NOMO-1 treated with dmso at 0.1 percent for 144 hours (cell line): ENCODE results near the gene CEP295NL.
"Not testable (repeated sequence)": the region's sequence is repeated elsewhere in the genome, so short reads cannot be mapped to it uniquely, and the experiment has no call there.

Experiments
- DNase-seq: peaks from one replicate; lab custom pipeline; 2025; ENCODE audit not compliant: unreplicated experiment; lab: John Stamatoyannopoulos, UW

The CEP295NL gene

DNA sequence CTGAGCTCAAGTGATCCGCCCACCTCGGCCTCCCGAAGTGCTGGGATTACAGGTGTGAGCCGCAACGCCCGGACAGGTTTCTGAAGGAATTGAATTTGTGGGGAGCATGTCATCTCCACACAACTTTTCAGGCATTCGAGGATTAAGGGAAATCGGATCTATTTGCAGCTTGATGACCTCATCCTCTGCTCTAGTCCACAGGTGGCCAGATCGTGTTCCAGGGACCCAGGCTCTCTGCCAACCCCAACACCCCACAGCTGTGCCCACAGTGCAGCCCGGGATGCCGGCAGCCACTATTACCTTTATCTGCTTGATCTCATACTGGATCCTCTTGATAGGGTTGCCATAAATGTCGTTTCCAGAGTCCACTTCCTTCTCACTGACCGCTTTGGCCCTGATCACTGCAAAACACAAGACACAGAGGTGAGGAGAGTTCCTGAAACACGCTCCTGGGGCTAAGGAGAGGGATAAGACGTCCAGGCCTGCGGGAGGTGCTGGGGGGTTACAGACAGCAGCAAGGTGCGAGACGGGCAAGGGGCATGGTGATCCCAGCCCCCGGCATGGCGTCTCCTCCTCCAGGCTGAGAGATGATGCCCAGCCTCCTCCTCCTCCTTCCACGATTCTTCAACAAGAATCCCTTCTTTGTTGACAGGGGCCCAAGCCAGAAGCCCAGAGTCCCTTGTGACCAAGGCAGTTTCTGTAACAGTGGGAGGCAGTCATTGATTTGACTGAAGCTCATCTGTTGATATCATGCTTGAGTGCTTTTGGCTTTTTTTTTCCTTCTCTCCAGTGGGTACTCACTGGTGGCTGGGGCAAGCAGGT is 29.3 kb downstream of the CEP295NL start:
- no peak for DNase-seq

GRCh38 chr17:78872486-78872885 is 30.5 kb downstream of the CEP295NL start:
- DNase-seq: no peak

DNA sequence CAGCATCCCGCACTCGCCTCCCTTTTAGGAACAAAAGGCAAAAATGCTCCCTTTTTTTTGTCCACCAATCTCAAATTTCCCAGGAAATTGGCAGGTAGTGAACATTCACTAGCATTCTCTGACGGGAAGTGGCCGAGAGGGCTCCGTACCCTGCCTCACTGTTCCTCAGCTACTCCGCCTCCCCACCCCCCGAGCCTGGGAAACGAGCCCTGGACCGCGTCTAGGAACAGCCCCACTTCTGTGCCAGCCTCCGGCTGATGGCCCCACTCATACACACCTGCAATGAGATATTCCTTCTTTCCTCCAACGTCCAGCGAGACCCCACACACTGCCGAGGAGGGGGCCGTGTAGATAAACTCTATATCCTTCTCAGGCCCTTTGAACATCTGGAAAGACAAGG is 32.4 kb downstream of the CEP295NL start:
- DNase-seq: no peak

- DNase-seq: no peak
Observed at GRCh38 chr17:78868391-78868790, 34.6 kb downstream of the CEP295NL start.

GRCh38 chr17:78867046-78867445 is 36.0 kb downstream of the CEP295NL start:
- DNase-seq: not testable (repeated sequence)

GRCh38 chr17:78865682-78866390 is 37.2 kb downstream of the CEP295NL start:
- DNase-seq: no peak

DNA sequence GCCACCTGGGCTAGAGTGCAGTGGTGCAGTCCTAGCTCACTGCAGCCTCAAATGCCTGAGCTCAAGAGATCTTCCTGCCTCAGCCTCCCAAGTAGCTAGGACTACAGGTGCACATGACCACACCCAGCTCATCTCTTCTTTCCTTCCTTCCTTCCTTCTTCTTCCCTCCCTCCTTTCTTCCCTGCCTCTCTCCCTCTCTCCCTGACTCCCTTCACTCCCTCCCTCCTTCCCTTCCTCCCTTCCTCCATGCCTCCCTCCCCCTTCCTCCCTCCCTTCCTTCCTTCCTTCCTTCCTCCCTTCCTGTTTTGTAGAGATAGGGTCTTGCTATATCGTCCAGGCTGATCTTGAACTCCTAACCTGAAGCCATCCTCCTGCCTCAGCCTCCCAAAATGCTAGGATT is 38.9 kb downstream of the CEP295NL start:
- DNase-seq: no peak

- DNase-seq: peak; percentile 53
Observed at GRCh38 chr17:78862073-78863023, 40.7 kb downstream of the CEP295NL start.

DNA sequence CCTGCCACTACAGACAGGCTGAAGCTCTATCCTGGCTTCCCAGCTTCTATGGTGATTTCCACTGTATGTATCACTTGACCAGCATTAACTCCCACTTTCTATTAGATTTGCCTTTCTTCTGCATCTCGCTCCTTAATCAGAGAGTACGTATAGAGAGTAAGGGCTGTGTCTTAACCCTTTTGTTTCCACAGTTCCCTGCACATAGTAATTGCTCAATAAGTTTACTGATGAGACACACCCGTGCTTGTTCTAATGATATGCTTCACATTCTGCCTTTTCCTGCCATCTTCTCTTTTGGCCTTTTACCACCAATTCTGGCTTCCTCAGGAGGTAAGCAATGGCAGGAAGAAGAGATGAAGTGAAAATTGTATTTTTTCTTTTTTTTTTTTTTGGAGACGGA is 41.8 kb downstream of the CEP295NL start:
- DNase-seq: no peak

DNA sequence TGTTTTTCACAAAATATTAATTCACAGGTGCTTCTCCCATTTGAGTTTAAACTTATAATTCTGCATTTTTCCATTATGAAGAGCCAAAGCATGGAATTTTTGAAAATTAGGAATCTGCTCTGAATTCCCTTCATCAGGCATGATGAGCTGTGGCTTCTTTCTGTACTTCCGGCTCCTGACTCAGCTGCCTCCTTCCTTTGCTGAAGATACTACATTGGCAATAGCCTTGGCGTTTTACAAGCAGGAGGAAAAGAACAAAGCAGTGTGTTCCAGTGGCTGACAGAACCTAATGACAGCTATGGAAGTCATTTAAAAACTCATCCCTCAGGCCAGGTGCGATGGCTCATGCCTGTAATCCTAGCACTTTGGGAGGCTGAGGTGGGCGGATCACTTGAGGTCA is 44.0 kb downstream of the CEP295NL start:
- DNase-seq: no peak

GRCh38 chr17:78857266-78857665 is 45.7 kb downstream of the CEP295NL start:
- DNase-seq: no peak

DNA sequence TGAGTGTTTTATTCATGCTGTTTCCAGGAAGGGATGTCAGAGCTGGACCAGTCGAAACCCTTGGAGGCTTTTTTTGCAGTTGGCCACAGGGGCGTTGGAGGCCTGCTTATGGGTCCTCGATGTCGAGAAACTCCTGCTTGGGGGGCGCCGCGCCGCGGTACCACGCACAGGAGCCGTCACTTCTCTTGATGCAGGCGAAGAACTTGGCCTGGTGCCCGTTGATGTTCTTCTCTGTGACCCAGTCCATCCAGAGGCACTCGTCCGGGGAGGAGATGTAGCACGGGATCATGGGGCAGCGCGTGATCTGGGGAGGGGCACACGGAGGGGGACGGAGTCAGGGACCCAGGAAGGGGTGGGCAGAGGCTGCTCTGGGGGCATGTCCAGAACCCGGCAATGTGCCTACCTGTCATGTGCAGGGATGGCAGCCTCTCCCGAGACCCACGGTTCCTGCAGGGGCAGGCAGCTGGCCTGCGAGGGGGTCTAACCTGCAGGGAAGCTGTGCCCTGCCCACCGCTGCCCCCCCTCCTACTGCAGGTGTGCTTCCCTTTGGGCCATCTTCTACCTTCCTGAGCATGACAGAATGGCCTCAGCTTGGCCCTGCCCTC is 47.3 kb downstream of the CEP295NL start:
- DNase-seq: no peak

- no peak for DNase-seq
Observed at GRCh38 chr17:78854508-78854907, 48.5 kb downstream of the CEP295NL start.

DNA sequence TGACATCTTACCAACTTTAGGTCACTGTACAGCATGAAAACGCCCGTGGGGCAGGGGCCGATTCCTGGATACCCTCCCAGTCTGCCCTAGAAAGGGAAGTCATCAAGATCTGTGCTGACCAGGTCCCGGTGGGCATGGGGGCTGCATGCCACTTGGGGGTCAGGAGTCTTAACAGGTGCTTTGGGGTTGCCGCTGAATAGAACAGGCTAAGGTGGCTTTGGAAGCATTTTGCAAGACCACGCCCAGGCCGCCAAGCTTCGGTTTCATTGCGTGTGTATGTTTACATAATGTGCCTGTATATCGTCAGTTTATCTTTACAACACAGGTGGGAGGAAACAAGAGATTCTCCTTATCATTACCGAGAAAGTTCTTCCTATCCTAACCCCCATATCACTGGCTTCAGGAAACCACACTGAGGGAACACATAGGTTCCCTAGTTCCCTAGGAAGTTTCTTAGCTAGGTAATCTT is 49.0 kb downstream of the CEP295NL start:
- DNase-seq: no peak

DNA sequence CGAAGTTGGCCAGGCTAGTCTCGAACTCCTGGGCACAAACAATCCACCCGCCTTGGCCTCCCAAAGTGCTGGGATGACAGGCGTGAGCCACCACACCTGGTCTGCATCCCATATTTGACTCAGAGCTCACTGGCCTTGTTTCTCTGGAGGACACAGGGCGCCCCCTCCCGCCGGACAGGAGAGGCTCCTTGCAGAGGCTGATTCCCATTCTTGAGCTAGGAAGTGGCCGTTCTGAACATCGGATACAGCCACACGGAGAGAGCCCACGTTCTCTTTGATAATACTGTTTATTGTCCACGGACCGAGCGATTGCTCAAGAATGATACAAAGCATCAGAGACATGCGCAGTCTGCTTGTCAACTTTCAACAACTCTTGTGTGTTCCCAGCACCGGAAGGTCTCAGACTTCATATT is 50.3 kb downstream of the CEP295NL start:
- no peak for DNase-seq

DNA sequence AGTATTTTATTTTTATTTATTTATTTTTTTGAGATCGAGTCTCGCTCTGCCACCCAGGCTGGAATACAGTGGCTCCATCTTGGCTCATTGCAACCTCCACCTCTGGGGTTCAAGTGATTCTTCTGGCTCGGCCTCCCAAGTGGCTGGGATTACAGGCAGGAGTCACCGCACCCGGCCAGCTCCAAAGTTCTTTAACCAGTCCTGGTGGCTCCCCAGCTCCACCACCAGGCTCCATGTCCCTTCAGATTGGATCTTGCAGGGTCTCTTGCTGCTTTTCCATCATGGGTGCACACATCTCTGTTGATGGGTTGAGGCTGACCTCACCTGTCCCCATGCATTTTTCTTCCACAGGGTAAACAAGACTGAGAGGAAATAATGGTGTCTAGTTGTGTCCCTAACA is 54.0 kb downstream of the CEP295NL start:
- no peak for DNase-seq

DNA sequence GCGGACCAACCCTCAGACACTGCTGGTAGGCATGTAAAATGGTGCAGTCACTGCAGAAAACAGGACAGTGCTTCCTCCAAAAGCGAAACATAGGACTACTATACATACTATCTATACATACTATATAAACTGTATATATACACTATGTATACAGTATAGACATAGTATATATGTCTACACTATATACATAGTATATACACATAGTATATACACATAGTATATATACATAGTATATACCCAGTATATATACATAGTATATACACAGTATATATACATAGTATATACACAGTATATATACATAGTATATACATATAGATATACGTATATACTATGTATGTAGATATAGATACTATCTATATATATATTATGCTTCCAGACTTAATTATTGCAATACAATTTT is 55.9 kb downstream of the CEP295NL start:
- no peak for DNase-seq

GRCh38 chr17:78844301-78845005 is 58.5 kb downstream of the CEP295NL start:
- no peak for DNase-seq

DNA sequence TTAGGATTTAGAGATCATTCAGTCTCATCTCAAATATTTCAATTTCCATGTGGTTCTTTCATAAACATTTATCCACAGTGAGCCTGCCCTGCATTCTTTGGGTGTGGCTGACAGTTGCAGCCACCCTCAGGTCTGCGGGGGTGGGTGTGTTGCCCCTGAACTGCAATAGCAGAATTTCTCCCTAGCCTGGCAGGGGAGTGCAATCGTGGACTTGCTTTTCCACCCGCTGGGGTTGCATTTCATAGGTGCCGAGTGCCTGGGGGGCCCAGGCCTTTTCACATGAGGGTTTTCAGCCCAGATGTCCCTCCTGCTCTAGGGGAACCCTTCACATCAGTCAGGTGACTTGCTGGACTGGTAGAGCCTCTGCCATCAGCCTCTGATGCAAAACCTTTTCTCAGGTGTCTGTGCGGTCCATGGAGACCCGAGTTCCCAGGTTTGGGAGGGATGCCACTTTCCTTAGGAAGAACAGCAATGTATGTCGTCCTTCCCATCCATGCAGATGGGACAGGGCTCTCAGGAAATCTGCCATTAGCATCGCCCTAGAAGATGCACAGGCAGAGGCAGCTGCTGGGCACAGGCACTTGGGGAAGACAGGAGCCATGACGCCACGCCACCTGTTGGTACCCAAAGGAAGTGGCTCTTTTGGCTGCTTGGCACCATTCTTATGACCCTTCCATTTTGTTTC is 60.0 kb downstream of the CEP295NL start:
- DNase-seq: no peak
